Measurements from ENCODE around the gene TCTN2. TPM values are rescaled to one million over a fixed set of nuclear protein-coding genes. Genes with fewer than 3 reads are reported as not detected.

TCTN2 gene
- total and polyA plus RNA-seq, 2 donors (not counting 1 experiment from before 2014, with no cell fraction given): 8.5 to 22.8 TPM

- Mint-ChIP-seq H3K9me3 (ENCODE audit: insufficient read depth) (no peaks in the 10 kb centered on the region), H3K27me3 (no peaks in the 10 kb centered on the region), H3K27ac (no peak overlapping the region), H3K4me3 (no peak overlapping the region), H3K4me1 (no peaks in the 10 kb centered on the region)
- Histone ChIP-seq H3K4me3 (ENCODE audit: control extremely low read depth in 1 of 5, extremely low read depth in 1 of 5, insufficient read depth in 1 of 5, low read depth in 2 of 5, low read length in 4 of 5) (no peak overlapping the region), H3K79me2 (ENCODE audit: control insufficient read depth, insufficient read depth, low read length) (no peaks in the 10 kb centered on the region), H3K27ac (ENCODE audit: low read length in 2 of 2) (no peak overlapping the region), H3K4me2 (replicated peaks; ENCODE audit: low read depth, low read length, poor library complexity, severe bottlenecking) (no peak overlapping the region), H3K9me3 (ENCODE audit: control extremely low read depth in 1 of 3, control insufficient read depth in 2 of 3, insufficient read depth in 1 of 3, low read length in 2 of 3) (no peaks in the 10 kb centered on the region), H3K9ac (ENCODE audit: low read length) (no peak overlapping the region), H3K4me1 (ENCODE audit: control insufficient read depth in 2 of 2, insufficient read depth in 2 of 2, low read length in 2 of 2) (no peaks in the 10 kb centered on the region), H2AFZ (ENCODE audit: insufficient read depth, low read depth, low read length, poor library complexity, severe bottlenecking) (no peak overlapping the region), H4K20me1 (ENCODE audit: control insufficient read depth, insufficient read depth, low read length, poor library complexity, severe bottlenecking) (no peaks in the 10 kb centered on the region), H3K27me3 (replicated peaks in 1 of 4; ENCODE audit: control extremely low read depth in 1 of 4, control insufficient read depth in 3 of 4, insufficient read depth in 4 of 4, low read length in 3 of 4) (no peaks in the 10 kb centered on the region), H3K36me3 (replicated peaks in 1 of 2; ENCODE audit: control extremely low read depth in 1 of 2, control insufficient read depth in 1 of 2, extremely low read depth in 1 of 2, insufficient read depth in 2 of 2, low read length in 1 of 2) (peaks cover 0 to 3% of the 10 kb centered on the region in 2 experiments)
- WGBS (ENCODE audit: insufficient coverage): 95% methylated on average over 4 of the region's 8 CpGs
- CTCF ChIA-PET: no interaction called here
- intact Hi-C loops (cut with micrococcal nuclease): no loop called here
- POLR2A ChIA-PET: no interaction called here
- no peak for ATAC-seq (ENCODE audit: low read depth)
- TF ChIP-seq EZH2 (IDR thresholded peaks at IDR 0.05; ENCODE audit: borderline replicate concordance, insufficient read depth, low read depth, low read length, poor library complexity, severe bottlenecking) (no peak), CTCF (IDR thresholded peaks at IDR 0.05) (no peak)
- no peak for DNase-seq
Measured at GRCh38 chr12:123696207-123696606, 25.3 kb downstream of the TCTN2 start.

GRCh38 chr12:123696646-123697045 lies 25.7 kb downstream of the TCTN2 start:
- Histone ChIP-seq H3K9me3 (ENCODE audit: control extremely low read depth in 1 of 3, control insufficient read depth in 2 of 3, insufficient read depth in 1 of 3, low read length in 2 of 3) (no peaks in the 10 kb centered on the region), H2AFZ (ENCODE audit: insufficient read depth, low read depth, low read length, poor library complexity, severe bottlenecking) (no peak overlapping the region), H3K27ac (ENCODE audit: low read length in 2 of 2) (no peak overlapping the region), H3K4me3 (ENCODE audit: control extremely low read depth in 1 of 5, extremely low read depth in 1 of 5, insufficient read depth in 1 of 5, low read depth in 2 of 5, low read length in 4 of 5) (no peak overlapping the region), H3K36me3 (replicated peaks in 1 of 2; ENCODE audit: control extremely low read depth in 1 of 2, control insufficient read depth in 1 of 2, extremely low read depth in 1 of 2, insufficient read depth in 2 of 2, low read length in 1 of 2) (peaks cover 0 to 3% of the 10 kb centered on the region in 2 experiments), H3K4me2 (replicated peaks; ENCODE audit: low read depth, low read length, poor library complexity, severe bottlenecking) (no peak overlapping the region), H4K20me1 (ENCODE audit: control insufficient read depth, insufficient read depth, low read length, poor library complexity, severe bottlenecking) (no peaks in the 10 kb centered on the region), H3K9ac (ENCODE audit: low read length) (no peak overlapping the region), H3K27me3 (replicated peaks in 1 of 4; ENCODE audit: control extremely low read depth in 1 of 4, control insufficient read depth in 3 of 4, insufficient read depth in 4 of 4, low read length in 3 of 4) (no peaks in the 10 kb centered on the region), H3K79me2 (ENCODE audit: control insufficient read depth, insufficient read depth, low read length) (no peaks in the 10 kb centered on the region), H3K4me1 (ENCODE audit: control insufficient read depth in 2 of 2, insufficient read depth in 2 of 2, low read length in 2 of 2) (no peaks in the 10 kb centered on the region)
- ChIA-PET POLR2A (no interaction called here), CTCF (no interaction called here)
- Mint-ChIP-seq H3K4me3 (no peak overlapping the region), H3K9me3 (ENCODE audit: insufficient read depth) (no peaks in the 10 kb centered on the region), H3K27me3 (no peaks in the 10 kb centered on the region), H3K4me1 (no peaks in the 10 kb centered on the region), H3K27ac (no peak overlapping the region)
- ATAC-seq (ENCODE audit: low read depth) (no peak), DNase-seq (no peak)
- WGBS (ENCODE audit: insufficient coverage): 86% methylated on average over 3 of the region's 4 CpGs
- TF ChIP-seq CTCF (IDR thresholded peaks at IDR 0.05): no peak
- no peak for TF ChIP-seq EZH2 (IDR thresholded peaks at IDR 0.05; ENCODE audit: borderline replicate concordance, insufficient read depth, low read depth, low read length, poor library complexity, severe bottlenecking)
- intact Hi-C loops (cut with micrococcal nuclease): no loop called here
